ENCODE measurements around the gene PDLIM4.

PDLIM4 gene

DNA sequence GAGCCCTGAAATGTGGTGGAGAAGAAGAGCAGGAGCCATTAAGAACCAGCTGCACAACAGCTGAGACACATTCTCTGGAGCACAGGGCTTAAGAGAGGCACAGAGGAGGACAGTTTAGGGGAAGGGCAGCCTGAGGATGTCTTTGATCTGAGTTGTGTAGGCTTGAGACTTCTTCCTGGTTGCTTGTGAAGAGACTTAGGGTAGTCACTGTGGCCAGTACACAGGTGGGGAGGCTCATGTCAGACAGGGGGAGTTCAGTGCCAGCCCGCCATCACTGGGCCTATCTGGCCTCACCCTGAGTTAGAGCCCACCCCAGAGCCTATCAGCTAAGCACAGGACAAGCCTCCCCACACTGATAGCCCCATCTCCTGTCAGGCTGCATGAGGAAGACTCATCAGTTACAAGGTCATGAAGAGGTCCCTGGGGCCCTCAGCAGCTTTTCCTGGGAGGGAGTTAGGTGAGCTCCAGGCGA lies 56.5 kb downstream of the PDLIM4 start:
- DNase-seq = no peak

DNA sequence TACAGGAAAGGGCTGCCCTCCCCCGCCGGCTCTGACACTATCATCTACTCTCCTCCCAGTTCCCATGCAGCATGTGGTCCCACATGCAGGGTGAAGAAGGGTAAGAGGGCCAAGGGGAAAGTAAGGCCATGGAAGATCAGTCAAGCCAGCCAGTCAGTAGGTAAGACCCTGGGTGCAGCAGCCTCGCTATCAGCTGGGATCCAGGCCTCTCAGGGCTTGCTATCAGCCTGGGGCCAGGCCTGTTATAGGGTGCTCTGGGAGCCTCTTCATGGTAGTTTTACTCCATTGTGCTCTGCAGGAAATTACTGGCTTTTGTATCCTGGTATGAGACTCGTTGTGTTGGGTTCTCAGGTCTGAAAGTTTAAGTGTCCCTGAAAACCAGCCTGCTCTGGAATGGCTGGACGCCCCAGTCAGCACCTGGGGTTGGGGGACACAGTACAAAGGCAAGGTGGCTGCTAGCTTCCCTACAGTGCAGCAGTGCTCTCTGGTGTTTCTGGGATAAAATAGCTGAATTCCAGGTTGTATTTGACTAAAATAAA lies 58.1 kb downstream of the PDLIM4 start:
- DNase-seq = no peak

DNA sequence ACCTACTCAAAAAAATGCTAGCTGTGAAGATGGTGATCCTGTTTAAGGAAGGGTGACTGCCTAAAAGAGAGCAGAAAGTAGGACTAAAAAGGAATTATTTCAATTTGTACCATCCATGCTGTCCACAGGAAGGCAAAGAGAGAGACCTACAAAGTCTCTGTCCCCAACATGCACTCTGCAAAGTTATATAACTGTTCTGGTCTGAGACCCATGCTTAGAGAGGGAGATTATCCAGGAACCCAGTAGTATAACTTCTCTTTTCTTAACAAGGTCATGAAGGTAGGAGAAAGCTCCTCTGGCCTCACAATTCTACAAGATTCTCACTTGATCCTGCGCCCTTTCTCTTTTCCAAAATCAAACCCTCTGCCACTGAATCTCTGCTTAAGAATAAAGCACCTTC lies 62.5 kb downstream of the PDLIM4 start:
- DNase-seq = no peak

DNA sequence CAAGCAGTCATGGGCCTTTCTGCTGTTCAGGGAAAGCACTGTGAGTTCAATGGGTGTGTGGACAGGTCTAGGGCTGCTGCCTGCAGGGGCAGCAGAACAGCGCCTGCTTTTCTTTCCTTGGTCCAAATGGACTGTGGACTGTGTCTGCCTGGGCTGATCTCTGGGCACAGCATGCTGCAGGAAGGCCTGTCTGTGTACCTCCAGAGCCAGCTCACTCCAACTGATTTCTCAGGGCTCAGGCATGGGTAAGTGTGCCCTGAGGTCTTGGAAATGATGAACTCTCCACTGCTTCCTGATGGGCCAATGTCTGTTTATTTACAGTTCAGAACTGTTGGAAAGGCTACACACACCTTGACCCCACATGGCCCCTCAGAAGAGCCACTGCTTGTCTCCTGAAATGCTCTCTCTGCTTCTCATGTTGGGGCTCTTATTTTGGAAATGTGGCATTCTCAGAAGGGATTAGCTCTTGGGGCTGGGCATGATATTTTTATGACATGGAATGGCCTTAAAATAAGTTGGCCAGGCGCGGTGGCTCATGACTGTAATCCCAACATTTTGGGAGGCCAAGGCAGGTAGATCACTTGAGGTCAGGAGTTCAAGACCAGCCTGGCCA lies 63.7 kb downstream of the PDLIM4 start:
- no peak for DNase-seq

DNA sequence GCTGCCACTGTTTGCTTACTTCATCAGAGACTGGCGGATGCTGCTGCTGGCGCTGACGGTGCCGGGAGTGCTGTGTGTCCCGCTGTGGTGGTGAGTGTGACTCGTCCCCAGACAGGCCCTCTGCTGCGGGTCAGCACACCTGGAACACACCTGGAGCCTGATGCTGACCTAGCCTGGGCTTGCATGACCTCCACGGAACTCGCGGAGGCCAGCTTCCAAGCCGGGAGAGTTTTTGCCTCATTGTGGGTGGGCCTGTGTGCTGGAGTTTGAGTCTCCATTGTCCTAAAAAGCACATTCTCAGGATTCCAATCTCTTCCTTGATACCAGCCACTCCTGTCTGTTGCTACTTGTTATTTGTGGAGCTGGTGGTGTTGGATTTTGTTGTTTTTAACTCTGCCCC lies 64.8 kb downstream of the PDLIM4 start:
- DNase-seq = no peak
